Measurements from ENCODE around the gene SLC16A12.
"Not testable (repeated sequence)": the region's sequence is repeated elsewhere in the genome, so short reads cannot be mapped to it uniquely, and the experiment has no call there.

SLC16A12 gene

DNA sequence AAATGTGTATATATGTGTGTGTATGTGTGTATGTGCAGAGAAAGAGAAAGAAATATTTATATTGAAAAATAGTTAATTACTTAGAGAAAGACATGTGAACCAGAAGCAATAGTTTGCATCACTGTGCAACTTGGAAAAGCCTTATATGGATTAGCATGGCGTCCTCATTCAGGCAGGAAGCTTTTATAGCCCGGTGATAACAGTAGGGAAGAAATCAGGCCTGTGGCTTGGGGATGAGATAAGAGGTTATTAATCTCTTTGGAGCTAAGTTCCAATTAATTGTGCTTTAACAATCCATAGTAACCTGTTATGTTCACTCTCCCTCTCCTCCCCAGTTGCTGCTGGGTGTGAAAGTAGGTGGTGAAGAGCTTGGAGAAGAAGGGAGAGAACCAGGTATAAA, 84.5 kb downstream of the SLC16A12 start:
- H3K4me1 ChIP-seq (ENCODE audit: insufficient read depth, poor library complexity, severe bottlenecking), result peaks cover 8% of the 10 kb centered on the region
- H3K27me3 ChIP-seq (ENCODE audit: insufficient read depth, poor library complexity, severe bottlenecking), result no peaks in the 10 kb centered on the region
- H3K27ac ChIP-seq (ENCODE audit: poor library complexity, severe bottlenecking), result no peak overlapping the region
- H3K9me3 ChIP-seq (ENCODE audit: severe bottlenecking), result no peaks in the 10 kb centered on the region
- ATAC-seq (ENCODE audit: low read depth) (no peak), DNase-seq (ENCODE audit: low spot score) (no peak)
- H3K4me3 ChIP-seq (ENCODE audit: severe bottlenecking), result no peak overlapping the region
- TF ChIP-seq, protein P1, sequence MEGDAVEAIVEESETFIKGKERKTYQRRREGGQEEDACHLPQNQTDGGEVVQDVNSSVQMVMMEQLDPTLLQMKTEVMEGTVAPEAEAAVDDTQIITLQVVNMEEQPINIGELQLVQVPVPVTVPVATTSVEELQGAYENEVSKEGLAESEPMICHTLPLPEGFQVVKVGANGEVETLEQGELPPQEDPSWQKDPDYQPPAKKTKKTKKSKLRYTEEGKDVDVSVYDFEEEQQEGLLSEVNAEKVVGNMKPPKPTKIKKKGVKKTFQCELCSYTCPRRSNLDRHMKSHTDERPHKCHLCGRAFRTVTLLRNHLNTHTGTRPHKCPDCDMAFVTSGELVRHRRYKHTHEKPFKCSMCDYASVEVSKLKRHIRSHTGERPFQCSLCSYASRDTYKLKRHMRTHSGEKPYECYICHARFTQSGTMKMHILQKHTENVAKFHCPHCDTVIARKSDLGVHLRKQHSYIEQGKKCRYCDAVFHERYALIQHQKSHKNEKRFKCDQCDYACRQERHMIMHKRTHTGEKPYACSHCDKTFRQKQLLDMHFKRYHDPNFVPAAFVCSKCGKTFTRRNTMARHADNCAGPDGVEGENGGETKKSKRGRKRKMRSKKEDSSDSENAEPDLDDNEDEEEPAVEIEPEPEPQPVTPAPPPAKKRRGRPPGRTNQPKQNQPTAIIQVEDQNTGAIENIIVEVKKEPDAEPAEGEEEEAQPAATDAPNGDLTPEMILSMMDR (IDR thresholded peaks at IDR 0.05; ENCODE audit: poor library complexity, severe bottlenecking), result no peak
- no peaks in the 10 kb centered on the region for H3K36me3 ChIP-seq (ENCODE audit: low read depth)

DNA sequence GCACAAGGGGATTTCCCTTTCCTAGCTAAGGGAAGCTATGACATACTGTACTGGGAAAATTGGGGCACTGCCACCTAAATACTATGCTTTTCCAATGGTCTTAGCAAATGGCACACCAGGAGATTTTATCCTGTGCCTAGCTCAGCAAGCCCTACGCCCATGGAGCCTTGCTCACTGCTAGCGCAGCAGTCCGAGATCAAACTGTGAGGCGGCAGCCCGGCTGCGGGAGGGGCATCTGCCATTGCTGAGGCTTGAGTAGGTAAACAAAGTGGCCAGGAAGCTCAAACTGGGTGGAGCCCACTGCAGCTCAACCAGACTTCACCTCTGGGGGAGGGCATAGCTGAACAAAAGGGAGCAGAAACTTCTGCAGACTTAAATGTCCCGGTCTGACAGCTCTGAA, 90.6 kb downstream of the SLC16A12 start:
- not testable (repeated sequence) for H3K27ac ChIP-seq (ENCODE audit: poor library complexity, severe bottlenecking); ATAC-seq (ENCODE audit: low read depth); DNase-seq (ENCODE audit: low spot score); H3K9me3 ChIP-seq (ENCODE audit: severe bottlenecking); H3K4me3 ChIP-seq (ENCODE audit: severe bottlenecking); H3K36me3 ChIP-seq (ENCODE audit: low read depth); H3K4me1 ChIP-seq (ENCODE audit: insufficient read depth, poor library complexity, severe bottlenecking); H3K27me3 ChIP-seq (ENCODE audit: insufficient read depth, poor library complexity, severe bottlenecking)

DNA sequence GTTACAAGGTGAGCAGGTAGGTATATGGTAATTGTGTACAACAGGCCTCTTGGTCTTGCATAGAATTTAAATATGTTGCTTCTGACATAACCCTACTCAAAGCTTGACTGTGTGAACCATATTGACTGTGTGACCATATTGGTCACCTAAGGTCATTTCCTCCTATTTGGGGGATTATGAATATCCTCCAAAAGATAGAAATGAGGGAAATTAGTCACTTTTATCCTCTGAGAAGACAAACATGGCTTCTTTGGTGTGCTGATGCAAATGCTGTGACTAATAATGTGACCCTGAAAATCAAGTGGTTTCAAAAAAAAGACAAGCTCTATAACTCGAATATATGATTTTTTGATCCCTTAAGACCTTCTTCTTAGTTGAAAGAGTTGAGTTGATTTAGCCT, 93.1 kb downstream of the SLC16A12 start:
- no peak overlapping the region for H3K4me3 ChIP-seq (ENCODE audit: severe bottlenecking)

DNA sequence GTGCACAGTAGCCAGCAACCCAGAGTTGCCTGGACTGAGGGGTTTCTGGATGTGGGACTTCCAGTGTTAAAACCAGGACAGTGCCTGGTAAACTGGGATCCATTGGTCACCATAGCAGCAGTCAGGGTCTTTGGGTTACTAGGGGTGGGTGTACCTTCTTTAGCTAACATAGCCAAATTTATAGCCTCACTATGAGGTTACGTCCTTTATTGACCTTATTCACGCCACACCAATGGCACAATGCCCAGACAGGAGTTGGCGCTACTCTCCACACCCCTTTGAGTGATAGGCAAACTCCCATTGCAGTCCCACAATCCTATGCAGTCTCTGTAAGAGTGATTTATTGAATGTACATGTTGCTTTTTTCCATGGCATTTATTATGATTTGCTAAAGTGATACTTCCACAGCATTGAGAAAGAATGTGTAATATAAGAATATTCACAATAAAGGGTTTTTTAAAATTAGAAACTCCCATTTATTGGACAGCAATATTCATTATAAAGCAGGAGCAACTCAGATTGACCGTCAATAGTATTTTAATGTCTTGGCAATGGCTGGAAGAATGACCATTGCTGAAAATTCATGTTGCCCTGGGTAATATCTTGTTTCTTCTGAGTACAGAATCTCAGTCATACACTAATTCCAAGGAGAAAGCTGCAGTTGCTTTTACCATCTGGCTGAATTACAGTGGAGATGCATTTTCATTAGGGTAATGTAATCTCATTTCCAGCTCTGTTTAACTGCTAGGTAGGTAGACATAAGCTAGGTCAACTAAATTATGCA, 95.0 kb downstream of the SLC16A12 start:
- TF ChIP-seq, protein P1 (IDR thresholded peaks at IDR 0.05; ENCODE audit: poor library complexity, severe bottlenecking), result no peak
- Histone ChIP-seq H3K27ac (ENCODE audit: poor library complexity, severe bottlenecking) (no peak overlapping the region), H3K9me3 (ENCODE audit: severe bottlenecking) (no peaks in the 10 kb centered on the region), H3K36me3 (ENCODE audit: low read depth) (no peaks in the 10 kb centered on the region), H3K4me1 (ENCODE audit: insufficient read depth, poor library complexity, severe bottlenecking) (no peaks in the 10 kb centered on the region), H3K27me3 (ENCODE audit: insufficient read depth, poor library complexity, severe bottlenecking) (no peaks in the 10 kb centered on the region), H3K4me3 (ENCODE audit: severe bottlenecking) (no peak overlapping the region)
- ATAC-seq (ENCODE audit: low read depth) (no peak), DNase-seq (ENCODE audit: low spot score) (no peak)

More for the DNA sequence above, 93.1 kb downstream of the SLC16A12 start:
- Histone ChIP-seq H3K4me1 (ENCODE audit: insufficient read depth, poor library complexity, severe bottlenecking) (no peaks in the 10 kb centered on the region), H3K27ac (ENCODE audit: poor library complexity, severe bottlenecking) (no peak overlapping the region), H3K9me3 (ENCODE audit: severe bottlenecking) (no peaks in the 10 kb centered on the region), H3K36me3 (ENCODE audit: low read depth) (no peaks in the 10 kb centered on the region), H3K27me3 (ENCODE audit: insufficient read depth, poor library complexity, severe bottlenecking) (no peaks in the 10 kb centered on the region)
- TF ChIP-seq, protein P1 (IDR thresholded peaks at IDR 0.05; ENCODE audit: poor library complexity, severe bottlenecking), result no peak
- DNase-seq (ENCODE audit: low spot score) (no peak), ATAC-seq (ENCODE audit: low read depth) (no peak)

DNA sequence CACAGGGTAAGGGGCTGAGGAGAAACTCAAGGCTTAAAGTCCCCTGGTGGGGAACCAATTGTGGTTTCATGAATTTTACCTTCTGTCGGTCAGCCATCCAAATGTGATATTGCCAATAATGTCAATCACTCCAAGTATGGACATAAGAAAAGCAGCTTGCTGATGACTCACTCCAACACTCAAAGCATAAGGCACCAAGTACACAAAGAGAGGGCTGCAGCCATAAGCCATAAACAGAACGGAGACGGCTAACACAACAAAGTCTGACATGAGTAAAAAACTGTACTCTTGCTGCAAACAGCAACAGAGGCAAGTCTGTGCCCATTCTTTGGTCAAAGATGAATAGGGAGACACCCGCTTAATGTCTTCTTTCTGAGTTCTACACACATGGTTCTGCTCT, 96.9 kb downstream of the SLC16A12 start:
- DNase-seq (ENCODE audit: low spot score), result no peak
- H3K9me3 ChIP-seq (ENCODE audit: severe bottlenecking), result no peaks in the 10 kb centered on the region
- no peak overlapping the region for H3K4me3 ChIP-seq (ENCODE audit: severe bottlenecking)
- no peaks in the 10 kb centered on the region for H3K4me1 ChIP-seq (ENCODE audit: insufficient read depth, poor library complexity, severe bottlenecking)
- H3K36me3 ChIP-seq (ENCODE audit: low read depth), result no peaks in the 10 kb centered on the region
- ATAC-seq (ENCODE audit: low read depth), result no peak
- H3K27me3 ChIP-seq (ENCODE audit: insufficient read depth, poor library complexity, severe bottlenecking), result no peaks in the 10 kb centered on the region
- H3K27ac ChIP-seq (ENCODE audit: poor library complexity, severe bottlenecking), result no peak overlapping the region
- TF ChIP-seq, protein P1 (IDR thresholded peaks at IDR 0.05; ENCODE audit: poor library complexity, severe bottlenecking), result no peak

All from RWPE2 (cell line).